COR-L47 (cell line): ENCODE measurements around the gene PARL.

Source experiments
- DNase-seq: peaks from one replicate; lab custom pipeline; 2025; lab: John Stamatoyannopoulos, UW

The PARL gene

GRCh38 chr3:183854318-183855035 is 30.2 kb downstream of the PARL start:
- DNase-seq: no peak

- no peak for DNase-seq
Measured at GRCh38 chr3:183845608-183846288, 38.9 kb downstream of the PARL start.

GRCh38 chr3:183845090-183845489 is 39.6 kb downstream of the PARL start:
- no peak for DNase-seq

- no peak for DNase-seq
Measured at GRCh38 chr3:183844606-183845005, 40.1 kb downstream of the PARL start.

GRCh38 chr3:183839751-183840150 is 44.9 kb downstream of the PARL start:
- DNase-seq: no peak

- DNase-seq: no peak
Measured at GRCh38 chr3:183837894-183838293, 46.8 kb downstream of the PARL start.

GRCh38 chr3:183837390-183837789 is 47.3 kb downstream of the PARL start:
- no peak for DNase-seq

GRCh38 chr3:183833516-183833915 is 51.2 kb downstream of the PARL start:
- no peak for DNase-seq

GRCh38 chr3:183830187-183830586 is 54.5 kb downstream of the PARL start:
- DNase-seq: no peak

- DNase-seq: no peak
Measured at GRCh38 chr3:183829466-183829865, 55.2 kb downstream of the PARL start.

- DNase-seq: no peak
Measured at GRCh38 chr3:183828538-183828870, 56.2 kb downstream of the PARL start.

GRCh38 chr3:183827809-183828537 is 56.7 kb downstream of the PARL start:
- DNase-seq: no peak

- peak; percentile 46 for DNase-seq
Measured at GRCh38 chr3:183826448-183827250, 58.0 kb downstream of the PARL start.

GRCh38 chr3:183825456-183826161 is 59.1 kb downstream of the PARL start, which contains the start of gene MAP6D1:
Gene MAP6D1, minus strand, starts transcription at chr3:183825577. Its CDS starts 30 bp downstream, at chr3:183825547.
- peak; percentile 80 for DNase-seq

GRCh38 chr3:183824761-183825455 is 59.8 kb downstream of the PARL start:
- peak; percentile 54 for DNase-seq

GRCh38 chr3:183823963-183824362 is 60.7 kb downstream of the PARL start:
- DNase-seq: peak; percentile 64

GRCh38 chr3:183822631-183823030 is 62.0 kb downstream of the PARL start:
- DNase-seq: no peak

- DNase-seq: no peak
Measured at GRCh38 chr3:183819831-183820230, 64.8 kb downstream of the PARL start.

- DNase-seq: no peak
Measured at GRCh38 chr3:183818706-183819624, 65.7 kb downstream of the PARL start.
